ENCODE measurements around the gene ARHGEF38.
"Not testable (repeated sequence)": the region's sequence is repeated elsewhere in the genome, so short reads cannot be mapped to it uniquely, and the experiment has no call there.

ARHGEF38 gene

GRCh38 chr4:105563352-105563751 is 10.9 kb downstream of the ARHGEF38 start:
- DNase-seq: no peak

GRCh38 chr4:105568584-105568983 is 16.2 kb downstream of the ARHGEF38 start:
- DNase-seq: no peak

- DNase-seq: peak; percentile 62
These were observed 16.8 kb downstream of the ARHGEF38 start for GRCh38 chr4:105569057-105569865.

- no peak for DNase-seq
These were observed 17.4 kb downstream of the ARHGEF38 start for GRCh38 chr4:105569866-105570236.

GRCh38 chr4:105572296-105572695 is 19.9 kb downstream of the ARHGEF38 start:
- DNase-seq: peak; percentile 21

GRCh38 chr4:105586638-105587328 is 34.4 kb downstream of the ARHGEF38 start:
- no peak for DNase-seq

- no peak for DNase-seq
These were observed 35.4 kb downstream of the ARHGEF38 start for GRCh38 chr4:105587841-105588240.

- DNase-seq: no peak
These were observed 35.8 kb downstream of the ARHGEF38 start for GRCh38 chr4:105588252-105588651.

- no peak for DNase-seq
These were observed 39.2 kb downstream of the ARHGEF38 start for GRCh38 chr4:105591573-105591972.

- no peak for DNase-seq
These were observed 41.9 kb downstream of the ARHGEF38 start for GRCh38 chr4:105594099-105595010.

- DNase-seq: no peak
These were observed 44.3 kb downstream of the ARHGEF38 start for GRCh38 chr4:105596684-105597083.

- no peak for DNase-seq
These were observed 45.6 kb downstream of the ARHGEF38 start for GRCh38 chr4:105598052-105598451.

- DNase-seq: no peak
These were observed 46.4 kb downstream of the ARHGEF38 start for GRCh38 chr4:105598787-105599186.

- DNase-seq: no peak
These were observed 47.1 kb downstream of the ARHGEF38 start for GRCh38 chr4:105599482-105599881.

- DNase-seq: no peak
These were observed 47.7 kb downstream of the ARHGEF38 start for GRCh38 chr4:105599932-105600655.

GRCh38 chr4:105600951-105601350 is 48.5 kb downstream of the ARHGEF38 start:
- no peak for DNase-seq

GRCh38 chr4:105601406-105601805 is 49.0 kb downstream of the ARHGEF38 start:
- DNase-seq: no peak

- no peak for DNase-seq
These were observed 50.7 kb downstream of the ARHGEF38 start for GRCh38 chr4:105603158-105603557.

GRCh38 chr4:105605493-105605892 is 53.1 kb downstream of the ARHGEF38 start:
- DNase-seq: peak; percentile 38

GRCh38 chr4:105607876-105608275 is 55.5 kb downstream of the ARHGEF38 start:
- no peak for DNase-seq

GRCh38 chr4:105609819-105610218 is 57.4 kb downstream of the ARHGEF38 start:
- not testable (repeated sequence) for DNase-seq

- peak; percentile 75 for DNase-seq
These were observed 60.9 kb downstream of the ARHGEF38 start for GRCh38 chr4:105613306-105613705.

Measured in NCI-H1105 treated with DMSO at 0.1 percent for 48 hours (cell line).